ENCODE results near the gene SLC22A12.

SLC22A12 gene

GRCh38 chr11:64598797-64599697, 8.0 kb downstream of the SLC22A12 start:
- TF ChIP-seq MYC (IDR thresholded peaks at IDR 0.05; ENCODE audit: low read depth, low read length) (no peak), POLR2A (IDR thresholded peaks at IDR 0.05; ENCODE audit: extremely low read depth, insufficient read length) (no peak), CTCF (IDR thresholded peaks at IDR 0.05; ENCODE audit: low read depth, low read length) (no peak), MAX (IDR thresholded peaks at IDR 0.05; ENCODE audit: low read depth, low read length) (no peak)
- DNase-seq (ENCODE audit: low read depth) = no peak
- H3K4me3 ChIP-seq (ENCODE audit: low read depth, low read length) = no peak overlapping the region

GRCh38 chr11:64599698-64600211, 8.7 kb downstream of the SLC22A12 start:
- no peak for DNase-seq (ENCODE audit: low read depth)
- no peak overlapping the region for H3K4me3 ChIP-seq (ENCODE audit: low read depth, low read length)
- TF ChIP-seq MAX (IDR thresholded peaks at IDR 0.05; ENCODE audit: low read depth, low read length) (no peak), POLR2A (IDR thresholded peaks at IDR 0.05; ENCODE audit: extremely low read depth, insufficient read length) (no peak), CTCF (IDR thresholded peaks at IDR 0.05; ENCODE audit: low read depth, low read length) (no peak), MYC (IDR thresholded peaks at IDR 0.05; ENCODE audit: low read depth, low read length) (no peak)

- TF ChIP-seq POLR2A (IDR thresholded peaks at IDR 0.05; ENCODE audit: extremely low read depth, insufficient read length) = no peak
- no peak overlapping the region for H3K4me3 ChIP-seq (ENCODE audit: low read depth, low read length)
Measured at GRCh38 chr11:64600281-64600992, 9.4 kb downstream of the SLC22A12 start.

GRCh38 chr11:64601605-64602465, 10.8 kb downstream of the SLC22A12 start:
- DNase-seq (ENCODE audit: low read depth) = no peak
- no peak for TF ChIP-seq POLR2A (IDR thresholded peaks at IDR 0.05; ENCODE audit: extremely low read depth, insufficient read length)
- H3K4me3 ChIP-seq (ENCODE audit: low read depth, low read length) = no peak overlapping the region

More at GRCh38 chr11:64600281-64600992, 9.4 kb downstream of the SLC22A12 start:
- no peak for DNase-seq (ENCODE audit: low read depth)

- H3K4me3 ChIP-seq (ENCODE audit: low read depth, low read length) = no peak overlapping the region
- no peak for DNase-seq (ENCODE audit: low read depth)
- TF ChIP-seq CTCF (IDR thresholded peaks at IDR 0.05; ENCODE audit: low read depth, low read length) = no peak
- no peak for TF ChIP-seq MYC (IDR thresholded peaks at IDR 0.05; ENCODE audit: low read depth, low read length)
- no peak for TF ChIP-seq POLR2A (IDR thresholded peaks at IDR 0.05; ENCODE audit: extremely low read depth, insufficient read length)
- no peak for TF ChIP-seq MAX (IDR thresholded peaks at IDR 0.05; ENCODE audit: low read depth, low read length)
Measured at GRCh38 chr11:64602466-64603070, 11.5 kb downstream of the SLC22A12 start.

- no peak for DNase-seq (ENCODE audit: low read depth)
- no peak for TF ChIP-seq CTCF (IDR thresholded peaks at IDR 0.05; ENCODE audit: low read depth, low read length)
- no peak for TF ChIP-seq MAX (IDR thresholded peaks at IDR 0.05; ENCODE audit: low read depth, low read length)
- TF ChIP-seq MYC (IDR thresholded peaks at IDR 0.05; ENCODE audit: low read depth, low read length) = no peak
- TF ChIP-seq POLR2A (IDR thresholded peaks at IDR 0.05; ENCODE audit: extremely low read depth, insufficient read length) = no peak
- H3K4me3 ChIP-seq (ENCODE audit: low read depth, low read length) = no peak overlapping the region
Measured at GRCh38 chr11:64603411-64604110, 12.5 kb downstream of the SLC22A12 start.

All from NB4 (cell line).